ENCODE results near the gene PDLIM1.

Gene PDLIM1

DNA sequence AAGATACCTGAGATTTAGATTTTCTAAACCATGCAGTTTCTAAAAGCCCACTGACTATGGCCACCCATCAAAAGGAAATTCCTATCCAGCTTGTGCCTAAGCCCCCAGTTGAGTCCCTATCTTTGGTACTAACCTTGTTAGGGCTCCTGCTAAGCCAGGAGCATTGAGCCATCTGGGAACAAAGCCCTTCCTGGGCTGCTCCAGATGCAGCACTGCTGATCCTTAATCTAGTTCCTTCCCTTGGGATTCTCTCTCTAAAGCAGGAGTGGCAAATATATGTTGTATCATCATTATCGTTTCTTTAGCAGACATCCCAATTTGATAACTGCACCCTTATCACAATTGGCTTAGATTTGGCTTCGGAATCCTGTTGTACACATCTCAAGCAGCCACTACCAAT lies 24.7 kb upstream of the PDLIM1 start:
- no peak for DNase-seq (ENCODE audit: low read depth, low spot score)

DNA sequence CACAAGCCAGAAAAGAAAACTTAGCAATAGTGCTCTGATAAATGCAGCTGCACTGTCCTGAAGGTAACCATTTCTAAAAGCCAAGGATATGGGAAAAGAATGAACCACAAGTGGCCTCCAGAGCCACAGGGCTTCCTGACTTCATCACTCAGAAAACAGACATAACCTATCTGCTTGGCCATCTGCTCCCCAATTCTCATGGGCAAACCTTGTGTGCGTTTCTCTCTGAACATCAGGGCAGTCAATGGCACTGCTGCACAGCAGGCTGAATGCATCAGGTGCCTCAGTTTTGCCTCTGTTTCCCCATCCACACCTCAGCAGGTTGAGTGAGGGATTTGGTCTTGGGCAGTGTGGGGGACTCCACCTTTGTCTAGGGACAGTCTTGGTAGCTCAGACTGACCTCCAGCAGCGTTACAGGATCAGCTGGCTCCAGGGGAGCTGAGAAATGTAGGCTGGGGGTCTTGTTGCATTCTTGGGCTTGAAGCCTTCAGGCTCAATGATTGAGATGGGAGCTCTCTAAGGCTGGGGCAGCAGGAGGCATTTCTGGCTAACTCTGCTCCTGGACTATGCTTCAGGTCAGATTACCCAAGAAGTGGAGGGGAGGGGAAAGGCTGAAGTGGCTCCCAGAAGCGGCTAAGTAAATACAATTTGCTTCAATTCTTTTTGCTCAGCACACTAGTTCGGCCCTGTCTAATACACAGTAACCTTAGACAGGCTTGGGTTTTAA lies 23.6 kb upstream of the PDLIM1 start:
- DNase-seq (ENCODE audit: low read depth, low spot score), result no peak

DNA sequence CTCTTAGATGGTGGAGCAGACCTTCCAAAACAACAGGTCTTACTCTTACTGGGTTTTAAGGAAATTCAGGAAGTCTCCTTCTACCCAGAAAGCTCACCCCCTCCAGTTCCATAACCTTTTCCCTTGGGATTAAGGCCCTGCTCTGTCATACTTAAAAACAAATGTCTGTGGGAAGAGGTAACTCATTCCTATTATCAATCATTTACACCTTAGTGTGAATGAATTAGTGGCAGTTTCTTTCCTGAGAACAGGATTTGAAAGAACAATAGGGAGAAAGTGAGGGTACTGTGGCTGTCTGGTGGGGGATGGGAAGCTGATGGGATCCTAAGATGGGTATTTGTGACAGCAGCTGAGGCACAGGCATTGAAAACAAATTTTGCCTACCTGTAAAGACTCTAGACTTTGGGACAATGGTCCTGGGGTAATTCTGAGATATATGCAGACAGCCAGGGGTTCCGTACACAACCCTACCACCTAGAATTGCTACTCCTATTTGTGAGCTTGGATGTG lies 22.2 kb upstream of the PDLIM1 start:
- DNase-seq (ENCODE audit: low read depth, low spot score), result no peak

DNA sequence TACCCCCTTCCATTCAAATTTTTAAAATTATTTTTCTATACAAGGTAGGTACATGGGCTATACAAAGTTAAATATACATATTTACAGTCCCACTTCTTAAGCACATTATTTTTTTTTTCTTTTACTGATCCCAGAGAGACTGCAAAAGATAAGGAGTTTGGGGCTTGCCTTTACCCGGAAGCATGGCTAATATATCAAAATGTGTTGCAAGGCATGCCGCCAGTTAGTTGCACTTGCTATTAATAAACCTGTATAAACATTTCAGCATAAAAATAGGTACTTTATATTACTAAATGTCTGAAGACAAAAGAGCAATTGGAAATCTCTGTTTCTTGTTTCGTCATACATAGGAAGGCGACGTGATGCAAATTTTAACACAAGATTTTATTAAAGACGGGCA lies 21.5 kb upstream of the PDLIM1 start:
- no peak for DNase-seq (ENCODE audit: low read depth, low spot score)

DNA sequence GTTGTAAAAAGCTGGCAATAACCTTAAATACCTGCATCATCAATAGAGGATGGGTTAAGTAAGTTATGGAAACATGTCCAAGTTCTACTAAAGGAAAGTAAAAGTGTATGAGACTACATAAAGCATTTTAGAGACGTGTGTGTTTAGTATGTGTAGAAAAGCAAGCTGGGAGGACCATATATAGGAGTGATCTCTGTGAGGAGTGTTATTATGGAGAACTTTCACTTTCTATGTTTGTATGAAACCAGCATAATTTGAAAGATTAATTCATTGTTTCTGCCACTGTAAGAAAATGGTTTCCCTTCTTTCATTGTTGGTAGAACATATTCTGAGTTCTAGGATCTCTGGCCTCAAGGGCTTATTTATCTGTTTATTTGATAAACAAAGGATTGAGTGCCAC lies 19.2 kb upstream of the PDLIM1 start:
- no peak for DNase-seq (ENCODE audit: low read depth, low spot score)

DNA sequence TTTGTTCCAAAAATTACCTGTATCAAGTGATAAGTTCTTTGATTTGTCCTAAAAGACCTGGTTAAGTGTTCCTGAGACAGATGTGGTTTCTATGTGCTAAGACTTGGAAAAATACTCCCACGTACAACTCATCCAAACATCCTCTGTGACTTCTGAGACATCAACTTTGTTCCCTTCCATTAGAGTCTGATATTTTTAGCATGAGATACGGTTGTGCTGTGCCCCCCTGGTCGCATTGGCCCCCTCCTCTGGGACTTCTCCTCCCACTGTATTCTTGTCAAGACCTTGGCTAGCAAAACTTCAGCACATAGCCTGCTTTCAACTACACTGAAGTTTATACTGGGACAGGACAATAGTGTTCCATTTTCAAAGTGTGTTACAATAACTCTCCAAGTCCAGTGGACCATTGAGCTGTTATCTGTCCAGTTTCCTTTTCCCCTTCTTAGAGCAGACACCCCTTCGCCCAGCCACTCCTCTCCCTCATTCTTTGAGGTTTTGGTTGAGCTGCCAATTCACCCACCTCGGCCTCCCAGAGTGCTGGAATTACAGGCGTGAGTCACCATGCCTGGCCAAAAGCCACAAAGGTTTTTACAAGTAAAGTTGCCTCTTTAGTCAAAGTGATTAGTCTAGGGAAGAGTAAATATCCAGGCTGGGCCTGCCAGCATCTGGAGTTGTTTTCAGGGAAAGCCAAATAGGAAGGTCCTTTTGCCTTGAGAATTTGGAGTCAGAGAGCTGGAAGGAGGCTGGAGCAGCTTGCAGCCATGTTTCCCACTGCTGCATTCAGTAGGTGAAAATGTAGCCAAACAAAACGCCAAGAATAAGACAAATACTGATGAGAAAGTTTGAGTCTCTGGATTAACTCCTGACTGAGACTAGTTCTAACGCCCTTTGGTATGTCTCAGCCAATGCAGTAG lies 17.8 kb upstream of the PDLIM1 start:
- no peak for DNase-seq (ENCODE audit: low read depth, low spot score)

DNA sequence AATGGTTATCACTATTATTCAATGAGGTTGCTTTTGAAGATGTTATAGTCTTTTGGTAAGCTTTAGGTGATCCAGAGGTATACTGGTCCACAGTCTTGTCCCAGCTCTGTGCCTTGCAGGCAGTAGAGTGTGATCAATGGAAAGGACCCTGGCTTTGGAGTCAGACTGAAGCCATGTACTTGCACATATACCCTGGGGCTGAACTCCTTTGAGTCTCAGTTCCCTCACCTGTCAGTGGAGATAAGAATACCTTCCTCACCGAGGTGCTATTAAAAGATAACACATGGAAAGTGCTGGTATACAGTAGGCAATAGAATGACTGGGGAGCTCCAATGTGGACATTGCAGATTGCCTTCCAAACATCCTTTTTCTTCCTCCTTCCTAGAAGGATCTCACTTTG lies 16.0 kb upstream of the PDLIM1 start:
- DNase-seq (ENCODE audit: low read depth, low spot score), result no peak

DNA sequence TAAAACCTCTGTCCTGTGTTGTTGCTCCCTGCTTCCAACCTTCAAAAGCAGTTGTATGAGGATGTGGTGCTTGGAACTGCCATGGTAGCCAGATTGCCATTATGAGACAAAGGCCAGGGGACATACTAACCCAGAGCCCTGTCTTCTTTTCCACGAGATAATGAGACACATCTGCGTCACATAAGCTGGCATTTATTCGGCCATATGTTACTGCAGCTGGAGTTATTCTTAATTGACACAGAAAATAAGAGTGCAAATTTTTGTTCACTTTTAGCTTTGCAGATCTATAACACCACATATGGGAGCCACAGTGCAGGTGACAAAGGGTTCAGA lies 15.5 kb upstream of the PDLIM1 start:
- no peak for DNase-seq (ENCODE audit: low read depth, low spot score)

DNA sequence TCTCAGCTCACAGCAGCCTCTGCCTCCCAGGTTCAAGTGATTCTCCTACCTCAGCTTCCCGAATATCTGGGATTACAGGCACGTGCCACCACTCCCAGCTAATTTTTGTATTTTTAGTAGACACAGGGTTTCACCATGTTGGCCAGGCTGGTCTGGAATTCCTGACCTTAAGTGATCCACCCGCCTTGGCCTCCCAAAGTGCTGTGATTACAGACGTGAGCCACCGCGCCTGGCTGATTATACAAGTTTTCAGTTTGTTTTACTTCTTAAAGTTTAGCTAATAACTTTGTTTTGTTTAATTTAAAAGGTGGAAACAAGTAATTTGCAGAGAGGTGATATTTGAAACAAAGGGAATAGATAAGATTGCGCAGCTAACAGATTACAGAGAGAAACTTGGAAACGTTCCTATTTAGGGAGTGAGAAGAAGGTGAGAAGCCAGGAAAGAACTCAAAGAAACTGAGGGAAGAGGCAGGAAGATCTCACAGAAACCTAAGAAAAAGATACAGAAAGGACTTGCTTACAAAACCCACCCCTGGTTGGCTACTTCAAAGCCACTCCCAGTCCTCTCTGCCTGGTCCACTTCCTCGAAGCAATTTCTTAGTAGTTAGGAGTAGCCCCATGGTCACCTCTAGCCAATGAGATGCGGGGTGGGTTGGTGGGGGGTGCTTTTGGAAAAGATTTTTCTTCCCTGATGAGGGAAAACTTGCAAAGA lies 15.0 kb upstream of the PDLIM1 start:
- DNase-seq (ENCODE audit: low read depth, low spot score), result no peak

DNA sequence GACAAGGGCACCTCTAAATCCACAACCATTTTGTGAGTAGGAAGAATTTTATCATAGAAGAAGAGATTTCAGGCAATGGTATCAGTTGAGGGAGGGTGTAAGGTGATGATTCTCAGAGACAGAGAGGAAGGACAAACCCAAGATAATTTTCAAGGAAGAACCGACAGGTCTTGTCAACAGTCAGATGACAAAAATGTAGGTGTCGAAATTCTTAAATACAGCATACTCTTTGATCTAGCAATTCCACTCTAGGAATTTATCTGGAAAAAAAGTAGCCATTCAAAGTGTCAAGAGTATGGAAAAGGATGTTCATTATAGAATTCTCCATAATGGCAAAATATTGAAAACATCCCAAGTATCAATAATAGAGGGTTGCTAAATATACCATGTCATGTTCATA lies 14.2 kb upstream of the PDLIM1 start:
- no peak for DNase-seq (ENCODE audit: low read depth, low spot score)

DNA sequence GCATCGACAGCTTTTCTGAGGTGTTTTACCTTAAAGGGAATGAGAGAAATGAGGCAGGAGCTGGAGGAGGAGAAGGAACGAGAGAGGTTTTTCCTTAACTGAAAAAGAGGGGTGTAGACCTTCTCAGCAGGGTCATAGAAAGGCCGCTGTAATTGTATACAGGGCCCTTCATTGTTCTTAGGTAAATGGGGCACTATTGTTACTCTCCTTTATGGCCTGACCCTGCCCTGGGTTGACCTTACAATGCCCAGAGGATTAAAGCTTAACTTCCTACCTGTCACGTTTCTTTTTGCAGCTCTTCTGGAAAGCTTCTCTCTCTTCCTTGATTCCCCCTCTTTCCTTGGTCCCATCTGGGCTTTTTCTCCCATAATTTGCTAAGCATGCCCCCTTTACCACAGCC lies 13.7 kb upstream of the PDLIM1 start:
- no peak for DNase-seq (ENCODE audit: low read depth, low spot score)

DNA sequence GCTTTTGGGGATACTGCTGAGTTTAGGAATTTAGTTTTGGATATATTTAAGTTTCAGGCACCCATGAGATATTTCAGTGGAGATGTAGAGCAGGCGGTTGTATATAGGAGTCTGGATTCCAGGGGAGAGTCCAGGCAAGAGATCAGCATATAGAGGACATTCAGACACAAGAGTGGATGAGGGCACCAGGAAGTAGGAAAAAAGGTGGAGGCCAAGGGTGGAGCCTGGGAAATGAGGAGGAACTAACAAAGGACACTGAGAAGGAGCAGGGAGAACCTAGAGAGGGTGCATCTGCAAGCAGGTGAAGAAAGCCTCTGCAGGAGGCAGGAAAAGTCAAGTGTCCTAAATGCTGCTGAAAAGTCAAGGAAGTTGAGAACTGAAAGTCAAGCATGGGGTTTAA lies 13.1 kb upstream of the PDLIM1 start:
- DNase-seq (ENCODE audit: low read depth, low spot score), result no peak

DNA sequence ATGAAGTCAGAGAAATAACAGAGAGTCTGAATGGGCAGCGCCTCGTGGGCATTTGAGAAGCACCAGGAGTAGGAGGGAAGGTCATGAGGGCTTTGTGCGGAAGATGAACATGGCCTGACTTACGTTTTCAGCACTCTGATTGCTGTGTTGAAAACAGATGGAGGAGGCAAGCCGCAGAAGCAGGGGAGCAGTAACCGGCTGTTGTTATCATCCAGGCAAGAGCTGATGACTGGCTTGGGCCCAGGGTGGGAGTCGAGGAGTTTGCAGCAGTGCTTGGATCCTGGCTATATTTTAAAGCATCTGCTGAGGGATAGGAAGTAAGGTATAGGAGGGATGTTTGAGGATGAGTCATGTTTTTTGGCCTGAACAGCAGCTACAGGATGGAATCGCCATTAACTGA lies 12.7 kb upstream of the PDLIM1 start:
- DNase-seq (ENCODE audit: low read depth, low spot score), result no peak

DNA sequence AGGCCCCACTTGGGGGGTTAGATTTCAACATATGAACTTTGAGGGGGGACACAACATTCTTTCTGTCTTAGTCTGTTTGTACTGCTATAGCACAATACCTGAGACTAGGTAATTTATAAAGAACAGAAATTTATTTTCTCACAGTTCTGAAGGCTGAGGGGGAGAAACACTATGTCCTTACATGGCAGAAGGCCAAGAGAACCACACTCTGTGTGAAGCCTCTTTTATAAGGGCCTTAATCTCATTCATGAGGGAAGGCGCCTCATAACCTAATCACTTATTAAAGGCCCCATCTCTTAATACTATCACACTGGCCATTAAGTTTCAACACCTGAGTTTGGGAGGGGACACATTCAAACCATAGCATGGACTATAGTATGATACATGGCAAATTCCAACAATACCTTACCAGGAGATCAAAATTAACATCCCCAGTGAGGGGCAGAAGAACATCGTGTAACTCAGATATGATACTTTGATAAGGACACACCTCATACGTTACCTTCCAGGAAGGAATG lies 9.3 kb upstream of the PDLIM1 start:
- DNase-seq (ENCODE audit: low read depth, low spot score), result no peak

DNA sequence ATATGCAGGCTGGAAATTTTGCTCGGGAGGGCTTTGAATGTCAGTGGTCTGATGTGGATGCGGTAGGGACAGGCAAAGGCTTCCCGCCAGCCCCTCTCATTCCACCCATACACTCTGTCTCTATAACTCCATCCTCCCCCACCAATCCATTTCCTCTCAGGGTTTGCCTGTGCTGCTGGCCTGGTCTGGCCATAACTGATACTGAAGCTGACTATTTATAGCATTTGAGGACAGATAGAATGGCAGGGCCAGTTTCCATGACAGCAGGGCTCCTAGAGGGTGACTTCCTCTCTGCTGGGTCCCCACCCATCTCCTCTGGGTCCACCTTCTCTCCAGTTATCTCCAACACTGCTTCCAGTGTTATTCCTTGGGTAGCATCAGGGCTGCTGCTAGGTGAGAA lies 6.6 kb upstream of the PDLIM1 start:
- no peak for DNase-seq (ENCODE audit: low read depth, low spot score)

DNA sequence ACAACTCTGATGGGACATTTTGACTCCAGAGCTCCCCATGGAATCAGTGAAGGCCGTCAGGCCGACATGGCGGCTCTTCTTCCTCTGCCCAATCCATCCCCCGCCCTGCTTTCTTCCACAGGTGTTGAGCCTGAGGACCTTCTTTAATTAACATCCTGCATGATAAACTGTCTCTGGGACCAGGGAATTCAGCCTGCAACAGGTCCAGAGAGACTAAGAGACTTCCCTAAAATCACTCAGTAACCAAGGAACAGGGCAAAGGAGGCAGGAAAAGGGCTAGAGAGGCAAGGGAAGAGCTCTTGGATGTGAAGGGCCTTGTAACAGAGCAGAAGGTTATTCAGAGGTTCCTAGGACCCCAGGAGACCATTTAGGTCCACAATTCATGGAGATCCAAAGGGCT lies 6.0 kb upstream of the PDLIM1 start:
- DNase-seq (ENCODE audit: low read depth, low spot score), result no peak

DNA sequence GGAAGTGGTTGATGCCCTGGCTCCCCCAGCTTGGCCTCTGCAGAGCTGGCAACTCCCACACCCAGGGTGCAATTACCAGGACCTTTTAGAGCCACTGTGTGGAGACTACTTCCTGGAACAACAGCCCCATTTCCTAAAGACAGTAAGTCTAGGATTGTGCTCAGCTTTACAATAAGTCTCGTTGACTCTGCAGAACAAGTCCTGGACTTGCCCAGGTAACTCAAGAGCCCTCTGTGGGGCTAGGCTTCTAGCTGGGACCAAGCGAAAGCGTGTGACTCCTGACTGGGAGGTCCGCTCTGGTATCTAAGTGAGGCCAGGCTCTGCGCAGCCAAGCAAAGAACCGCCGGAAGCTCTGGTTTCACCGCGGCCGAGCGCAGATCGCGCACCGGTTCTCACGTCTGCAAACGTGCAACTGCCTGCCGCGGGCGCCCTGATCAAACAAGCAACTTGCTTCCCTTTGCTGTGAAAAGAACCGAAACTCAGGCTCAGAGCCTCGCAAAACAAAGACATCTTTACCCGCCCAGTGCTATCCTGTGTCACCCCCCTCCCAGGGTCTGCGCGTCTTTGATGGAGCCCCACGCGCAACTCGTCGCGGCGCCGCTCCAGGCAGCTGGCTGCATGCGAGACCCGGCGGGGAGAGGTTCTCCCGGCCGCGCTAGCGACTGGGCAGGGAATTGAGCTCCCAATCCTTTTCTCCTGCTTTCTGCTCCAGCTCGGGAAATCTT lies 4.4 kb upstream of the PDLIM1 start:
- DNase-seq (ENCODE audit: low read depth, low spot score), result no peak

DNA sequence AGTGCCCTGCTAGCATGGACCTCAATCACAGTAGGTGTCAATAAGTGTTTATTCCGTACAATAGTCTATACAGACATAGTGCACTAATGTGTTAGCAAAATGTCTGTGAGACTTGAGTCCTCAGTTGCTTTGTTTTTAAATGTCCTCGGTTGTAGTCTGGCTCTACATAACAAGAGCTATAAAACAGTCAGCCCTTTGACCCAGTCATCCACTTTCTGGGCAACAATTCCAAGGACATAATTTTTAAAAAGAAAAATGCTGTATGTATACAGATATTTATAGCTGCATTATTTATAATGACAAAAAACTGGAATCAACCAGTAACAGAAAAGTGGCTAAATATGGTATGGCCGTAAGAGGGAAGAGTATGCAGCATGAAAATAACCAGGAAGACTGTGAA lies 2.8 kb upstream of the PDLIM1 start:
- no peak for DNase-seq (ENCODE audit: low read depth, low spot score)

DNA sequence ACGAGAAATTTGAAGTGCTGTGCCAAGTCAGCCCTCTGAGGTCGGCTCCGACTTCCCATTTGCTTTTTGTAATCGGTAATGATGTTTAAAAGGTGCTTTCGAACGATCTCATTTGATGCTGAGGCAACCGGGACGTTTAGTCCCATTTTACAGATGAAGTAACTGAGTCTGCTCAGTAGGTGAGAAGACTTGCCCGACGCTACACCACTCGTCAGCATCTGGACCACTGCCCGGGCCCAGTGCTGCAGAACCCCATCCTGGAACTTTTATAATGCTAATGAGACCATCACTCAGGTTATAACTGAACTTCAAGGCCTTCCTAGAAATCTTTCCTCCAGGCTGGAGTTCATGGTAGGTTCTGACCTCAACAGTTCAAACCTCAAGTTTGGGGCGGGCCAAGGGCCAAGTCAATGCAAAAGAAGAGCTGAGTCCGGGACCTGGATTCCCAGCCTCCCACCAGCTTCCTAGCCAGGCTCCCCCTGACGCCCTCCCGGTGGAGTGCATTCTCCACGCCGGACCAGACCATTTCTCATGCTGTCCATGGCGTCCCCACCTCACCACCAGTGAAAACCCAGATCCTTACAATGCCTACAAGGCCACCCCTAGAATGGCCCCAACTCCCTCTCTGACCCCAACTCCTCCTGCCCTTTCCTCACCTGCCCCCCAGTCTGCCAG lies 699 bp upstream of the PDLIM1 start:
- no peak for DNase-seq (ENCODE audit: low read depth, low spot score)

DNA sequence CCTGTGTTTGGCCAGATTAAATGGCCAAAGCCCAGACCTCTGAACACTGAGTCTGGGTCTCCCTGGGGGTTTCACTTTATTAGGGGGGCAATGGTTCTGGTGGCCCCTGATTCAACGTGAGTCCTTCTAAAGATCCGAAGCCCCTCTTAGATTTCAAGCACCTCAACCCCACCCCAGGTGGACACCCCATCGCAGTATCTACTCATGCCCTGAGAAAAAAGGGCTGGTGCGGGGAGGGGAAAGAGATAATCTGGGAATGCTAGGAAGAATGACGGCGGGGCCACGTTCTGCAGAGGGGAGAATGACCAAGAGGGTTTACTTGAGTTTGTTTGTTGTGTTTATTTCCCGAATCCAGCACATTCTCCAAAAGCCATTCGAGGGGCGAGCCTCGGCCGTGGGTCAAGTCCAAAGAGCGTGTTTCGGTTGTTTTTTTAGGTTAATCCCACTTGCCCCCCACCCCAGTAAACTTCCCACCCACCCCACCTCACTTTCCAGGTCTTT lies 832 bp downstream of the PDLIM1 start:
- no peak for DNase-seq (ENCODE audit: low read depth, low spot score)

All from iPS DF 19.7 (cell line).